ENCODE results near the gene ITSN1. TPM values are rescaled to one million over a fixed set of nuclear protein-coding genes. Genes with fewer than 3 reads are reported as not detected.
A peak's percentile ranks its signal among the peaks of the same experiment; 100 is the strongest.

ITSN1 gene
- polyA plus RNA-seq, 3 donors from 2014 or later, result 0.50 to 0.57 TPM; not detected in 1

GRCh38 chr21:33878824-33879223, 236.5 kb downstream of the ITSN1 start:
- no peak overlapping the region for H3K27ac Mint-ChIP-seq
- no peak overlapping the region for H3K4me3 Mint-ChIP-seq
- H3K27me3 Mint-ChIP-seq (ENCODE audit: low read depth in 3 of 3), result peaks cover 0 to 13% (median 0%) of the 10 kb centered on the region in 3 donors
- no peaks in the 10 kb centered on the region for H3K4me1 Mint-ChIP-seq
- no peaks in the 10 kb centered on the region for H3K9me3 Mint-ChIP-seq
- H3K36me3 Mint-ChIP-seq, result no peaks in the 10 kb centered on the region
- DNase-seq, result no peak

- Mint-ChIP-seq H3K9me3 (no peaks in the 10 kb centered on the region), H3K4me1 (no peaks in the 10 kb centered on the region), H3K27me3 (ENCODE audit: low read depth in 3 of 3) (peaks cover 0 to 13% (median 0%) of the 10 kb centered on the region in 3 donors)
Observed at GRCh38 chr21:33880626-33881025, 238.3 kb downstream of the ITSN1 start.

DNA sequence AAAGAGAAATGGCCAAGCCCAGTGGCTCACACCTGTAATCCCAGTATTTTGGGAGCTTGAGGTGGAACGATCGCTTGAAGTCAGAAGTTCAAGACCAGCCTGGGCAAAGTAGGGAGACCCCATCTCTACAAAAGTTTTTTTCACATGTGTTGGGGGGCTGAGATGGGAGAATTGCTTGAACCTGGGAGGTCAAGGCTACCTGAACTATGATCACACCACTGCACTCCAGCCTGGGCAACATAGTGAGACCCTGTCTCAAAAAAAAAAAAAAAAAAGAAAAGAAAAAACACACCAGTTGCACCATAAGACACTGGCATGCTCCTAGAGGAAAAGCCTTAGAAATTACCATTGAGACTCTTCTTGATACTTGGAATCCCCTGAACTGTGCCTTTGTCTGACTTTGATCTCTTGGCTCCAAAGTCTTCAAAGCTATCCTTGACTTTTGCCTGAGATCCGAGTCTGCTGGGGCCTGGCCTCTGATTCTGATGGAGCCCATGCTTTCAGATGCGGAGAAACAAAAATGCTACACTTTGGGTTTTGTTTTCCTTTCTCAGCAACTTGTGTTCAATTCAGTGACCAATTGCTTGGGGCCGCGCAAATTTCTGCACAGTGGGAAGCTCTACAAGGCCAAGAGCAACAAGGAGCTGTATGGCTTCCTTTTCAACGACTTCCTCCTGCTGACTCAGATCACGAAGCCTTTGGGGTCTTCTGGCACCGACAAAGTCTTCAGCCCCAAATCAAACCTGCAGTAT, 239.6 kb downstream of the ITSN1 start:
- Mint-ChIP-seq H3K4me3 (no peak overlapping the region), H3K27ac (no peak overlapping the region), H3K27me3 (ENCODE audit: low read depth in 3 of 3) (peaks cover 0 to 7% (median 0%) of the 10 kb centered on the region in 3 donors)

More at GRCh38 chr21:33880626-33881025, 238.3 kb downstream of the ITSN1 start:
- H3K4me3 Mint-ChIP-seq, result no peak overlapping the region
- no peak for DNase-seq
- no peak overlapping the region for H3K27ac Mint-ChIP-seq
- H3K36me3 Mint-ChIP-seq, result no peaks in the 10 kb centered on the region

DNA sequence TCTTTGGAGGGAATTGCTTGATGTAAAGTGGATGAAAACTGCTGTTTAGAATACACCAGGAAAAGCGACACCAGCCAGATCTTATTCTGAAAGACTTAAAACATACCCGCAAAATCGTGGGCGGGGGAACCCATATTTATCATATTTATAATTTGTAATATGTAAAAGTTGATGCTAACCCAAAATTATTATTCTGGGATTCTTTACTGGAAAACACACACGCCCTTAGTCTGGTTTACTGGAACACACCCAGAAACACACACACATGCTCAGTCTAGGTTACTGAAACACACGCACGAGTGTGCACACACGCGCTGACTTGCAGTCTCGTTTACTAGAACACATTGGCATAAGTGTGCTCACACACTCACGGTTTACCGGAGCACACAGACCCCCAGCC, 240.8 kb downstream of the ITSN1 start:
- Mint-ChIP-seq H3K36me3 (no peaks in the 10 kb centered on the region), H3K4me3 (no peak overlapping the region), H3K4me1 (no peaks in the 10 kb centered on the region), H3K27ac (no peak overlapping the region), H3K9me3 (no peaks in the 10 kb centered on the region), H3K27me3 (ENCODE audit: low read depth in 3 of 3) (peaks cover 0 to 5% (median 0%) of the 10 kb centered on the region in 3 donors)
- no peak for DNase-seq

More for the DNA sequence above, 239.6 kb downstream of the ITSN1 start:
- Mint-ChIP-seq H3K36me3 (no peaks in the 10 kb centered on the region), H3K4me1 (no peaks in the 10 kb centered on the region), H3K9me3 (no peaks in the 10 kb centered on the region)
- DNase-seq, result no peak

DNA sequence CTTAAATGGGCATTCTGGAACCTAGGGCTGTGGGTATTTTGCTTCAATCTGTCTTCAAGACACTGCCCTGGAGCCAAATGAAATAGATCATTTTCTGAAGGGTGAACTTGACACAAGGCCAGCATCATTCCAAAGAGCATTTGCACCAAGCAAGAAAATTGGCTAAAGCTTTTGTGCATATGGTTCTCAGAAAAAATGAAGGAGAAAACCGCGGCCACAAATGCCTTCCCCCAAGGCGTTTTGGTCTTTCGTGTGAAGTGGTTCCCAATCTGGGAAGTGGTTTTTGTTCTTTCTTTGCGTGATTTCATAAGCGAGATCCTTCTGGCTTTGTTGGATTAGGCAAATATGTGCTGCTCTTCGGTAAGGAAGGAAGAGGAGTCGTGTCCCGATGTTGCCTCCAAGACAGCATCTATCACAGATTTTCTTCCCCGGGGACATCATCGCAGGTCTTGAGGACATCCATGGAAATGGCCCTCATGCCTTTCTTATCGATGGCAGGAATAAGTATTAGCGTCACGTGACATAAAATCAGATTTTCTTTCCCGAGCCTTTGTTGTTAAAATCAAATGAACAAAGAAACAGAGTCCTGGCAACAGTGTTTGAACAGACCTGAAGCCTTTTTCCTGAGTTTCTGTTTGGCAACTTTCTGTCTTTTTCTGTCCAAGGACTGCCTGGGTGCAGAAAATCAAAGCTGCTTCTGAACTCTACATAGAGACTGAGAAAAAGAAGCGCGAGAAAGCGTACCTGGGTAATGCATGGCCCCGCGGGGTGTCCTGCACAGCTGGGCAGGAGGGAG, 242.3 kb downstream of the ITSN1 start:
- Mint-ChIP-seq H3K27ac (no peak overlapping the region), H3K4me1 (no peaks in the 10 kb centered on the region), H3K9me3 (no peaks in the 10 kb centered on the region), H3K27me3 (ENCODE audit: low read depth in 3 of 3) (peaks cover 0 to 7% (median 0%) of the 10 kb centered on the region in 3 donors), H3K4me3 (no peak overlapping the region), H3K36me3 (no peaks in the 10 kb centered on the region)
- DNase-seq, result no peak

DNA sequence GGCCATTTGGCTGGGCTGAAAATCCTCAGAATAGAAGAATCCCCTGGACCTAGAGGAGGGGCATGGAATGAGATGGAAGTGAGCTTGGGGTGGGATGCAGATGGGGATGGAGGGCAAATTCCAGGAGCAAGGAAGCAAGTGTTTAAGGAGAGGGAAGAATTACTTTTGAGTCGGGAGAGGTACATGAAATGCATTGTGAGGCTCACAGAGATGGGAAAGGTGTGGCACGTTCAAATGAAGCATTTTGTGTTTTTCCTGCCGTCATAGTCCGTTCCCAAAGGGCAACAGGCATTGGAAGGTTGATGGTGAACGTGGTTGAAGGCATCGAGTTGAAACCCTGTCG, 242.8 kb downstream of the ITSN1 start:
- DNase-seq, result no peak
- Mint-ChIP-seq H3K27me3 (ENCODE audit: low read depth in 3 of 3) (peaks cover 0 to 7% (median 0%) of the 10 kb centered on the region in 3 donors), H3K27ac (no peak overlapping the region), H3K4me3 (no peak overlapping the region), H3K9me3 (no peaks in the 10 kb centered on the region), H3K36me3 (no peaks in the 10 kb centered on the region), H3K4me1 (no peaks in the 10 kb centered on the region)

GRCh38 chr21:33886321-33886720, 244.0 kb downstream of the ITSN1 start:
- Mint-ChIP-seq H3K27me3 (ENCODE audit: low read depth in 3 of 3) (peaks cover 0 to 7% (median 3%) of the 10 kb centered on the region in 3 donors), H3K4me3 (no peak overlapping the region), H3K4me1 (no peaks in the 10 kb centered on the region), H3K9me3 (no peaks in the 10 kb centered on the region), H3K27ac (no peak overlapping the region), H3K36me3 (no peaks in the 10 kb centered on the region)
- no peak for DNase-seq

DNA sequence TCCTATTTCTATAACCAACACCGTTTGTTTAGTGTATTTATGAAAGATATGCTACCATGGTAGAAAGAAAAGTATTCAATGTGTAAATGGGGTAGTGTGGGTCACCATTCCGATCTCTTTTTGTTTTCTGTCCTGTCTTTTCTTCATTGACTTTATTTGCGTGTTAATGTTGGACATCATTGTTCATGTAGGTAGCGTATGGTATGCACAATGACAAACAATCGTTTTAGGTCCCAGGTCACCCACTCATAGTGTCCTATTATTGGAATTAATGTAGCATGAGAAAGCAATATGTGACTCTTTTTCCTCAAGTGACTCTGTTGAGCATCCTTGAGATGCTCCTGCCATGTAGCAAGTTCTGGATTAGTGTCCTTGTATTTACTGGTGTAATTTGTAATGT, 247.9 kb downstream of the ITSN1 start:
- no peak overlapping the region for H3K4me3 Mint-ChIP-seq
- peaks cover 7 to 9% of the 10 kb centered on the region in 2 donors for H3K4me1 Mint-ChIP-seq
- peaks cover 7 to 8% (median 7%) of the 10 kb centered on the region in 3 donors for H3K27me3 Mint-ChIP-seq (ENCODE audit: low read depth in 3 of 3)
- no peaks in the 10 kb centered on the region for H3K9me3 Mint-ChIP-seq
- no peak for DNase-seq
- H3K36me3 Mint-ChIP-seq, result no peaks in the 10 kb centered on the region
- H3K27ac Mint-ChIP-seq, result no peak overlapping the region

- Mint-ChIP-seq H3K9me3 (no peaks in the 10 kb centered on the region), H3K27ac (no peak overlapping the region), H3K36me3 (no peaks in the 10 kb centered on the region), H3K4me3 (no peak overlapping the region), H3K4me1 (peaks cover 11 to 12% of the 10 kb centered on the region in 2 donors), H3K27me3 (ENCODE audit: low read depth in 3 of 3) (peaks cover 8 to 10% (median 9%) of the 10 kb centered on the region in 3 donors)
- no peak for DNase-seq
Observed at GRCh38 chr21:33892853-33893252, 250.6 kb downstream of the ITSN1 start.

DNA sequence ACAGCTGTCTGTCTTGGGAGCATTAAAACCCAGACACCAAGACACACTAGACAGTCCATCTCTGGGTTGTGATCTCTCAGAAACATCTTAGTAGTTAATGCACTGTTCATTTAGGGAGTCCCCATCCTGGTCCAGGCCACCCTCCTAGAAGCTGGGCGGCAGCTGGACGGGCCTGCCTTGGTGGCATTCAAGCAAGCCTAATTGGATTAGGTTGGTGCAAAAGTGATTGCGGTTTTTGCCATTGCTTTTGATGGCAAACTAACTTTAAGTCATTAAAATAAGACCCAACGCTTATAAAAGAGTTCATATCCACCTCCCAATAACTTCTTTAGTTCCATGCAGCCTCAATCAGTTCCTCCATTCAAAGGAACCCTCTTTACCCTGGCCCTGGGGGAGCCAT, 251.6 kb downstream of the ITSN1 start:
- DNase-seq, result no peak
- Mint-ChIP-seq H3K27me3 (ENCODE audit: low read depth in 3 of 3) (peaks cover 5 to 10% (median 9%) of the 10 kb centered on the region in 3 donors), H3K4me3 (no peak overlapping the region), H3K4me1 (peaks cover 11 to 12% of the 10 kb centered on the region in 2 donors), H3K9me3 (no peaks in the 10 kb centered on the region), H3K27ac (no peak overlapping the region), H3K36me3 (no peaks in the 10 kb centered on the region)

- H3K9me3 Mint-ChIP-seq, result no peaks in the 10 kb centered on the region
- H3K36me3 Mint-ChIP-seq, result peaks cover 0 to 5% (median 2%) of the 10 kb centered on the region in 3 donors
- DNase-seq, result peak; percentile 19 to 28 (median 20)
- H3K27ac Mint-ChIP-seq, result peak overlapping the region in 1 of 6 donors; percentile 13
- peaks cover 4 to 10% (median 9%) of the 10 kb centered on the region in 3 donors for H3K27me3 Mint-ChIP-seq (ENCODE audit: low read depth in 3 of 3)
- peak overlapping the region; percentile 8 to 71 (median 41) for H3K4me3 Mint-ChIP-seq
- peaks cover 11 to 12% of the 10 kb centered on the region in 2 donors for H3K4me1 Mint-ChIP-seq
Observed at GRCh38 chr21:33894736-33895288, 252.5 kb downstream of the ITSN1 start.

GRCh38 chr21:33895356-33895755, 253.1 kb downstream of the ITSN1 start:
- Mint-ChIP-seq H3K27me3 (ENCODE audit: low read depth in 3 of 3) (peaks cover 4 to 10% (median 9%) of the 10 kb centered on the region in 3 donors), H3K36me3 (peaks cover 0 to 6% (median 3%) of the 10 kb centered on the region in 3 donors), H3K9me3 (no peaks in the 10 kb centered on the region), H3K27ac (peak overlapping the region in 1 of 6 donors; percentile 13), H3K4me1 (peaks cover 11 to 12% of the 10 kb centered on the region in 2 donors), H3K4me3 (no peak overlapping the region)
- no peak for DNase-seq

DNA sequence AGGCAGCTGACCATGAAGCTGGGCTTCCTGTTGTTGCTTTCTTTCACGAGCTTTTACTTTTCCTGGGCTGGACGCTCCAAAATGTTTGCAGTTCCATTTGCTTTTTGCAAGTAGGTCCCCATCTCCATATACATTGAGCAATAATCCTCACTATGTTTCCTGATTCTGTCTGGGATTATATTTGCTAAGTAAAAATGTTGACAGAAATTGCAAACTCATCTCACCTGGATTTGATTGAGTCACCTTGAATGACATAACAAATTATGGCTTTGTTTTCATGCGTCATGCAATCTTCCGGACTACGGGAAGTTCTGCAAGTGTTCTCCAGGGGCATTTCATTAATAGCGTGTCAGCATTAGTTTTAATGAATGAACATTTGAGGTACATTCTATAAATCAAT, 254.4 kb downstream of the ITSN1 start:
- no peak overlapping the region for H3K4me3 Mint-ChIP-seq
- no peak overlapping the region for H3K27ac Mint-ChIP-seq
- H3K4me1 Mint-ChIP-seq, result peaks cover 11 to 12% of the 10 kb centered on the region in 2 donors

DNA sequence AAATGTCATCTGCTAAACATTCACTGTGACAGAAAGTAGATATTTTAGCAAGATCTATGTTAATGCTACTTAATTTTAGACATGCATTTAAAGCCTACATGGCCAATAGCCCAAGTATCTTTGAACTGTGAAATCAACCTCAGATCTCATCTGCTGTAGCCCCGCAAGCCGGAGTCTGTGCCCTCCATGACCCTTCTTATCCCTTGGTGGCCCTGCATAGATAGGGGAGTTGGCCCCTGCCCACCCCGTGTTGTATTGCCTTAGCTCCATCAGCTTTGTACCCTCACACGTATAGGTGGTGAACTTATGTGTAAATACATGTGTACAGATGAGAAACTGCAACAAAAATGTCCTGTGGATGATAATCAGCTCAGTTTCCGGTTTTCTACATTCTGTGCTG, 254.8 kb downstream of the ITSN1 start:
- no peak overlapping the region for H3K4me3 Mint-ChIP-seq
- H3K4me1 Mint-ChIP-seq, result peaks cover 11 to 12% of the 10 kb centered on the region in 2 donors

More for the DNA sequence above, 254.4 kb downstream of the ITSN1 start:
- Mint-ChIP-seq H3K36me3 (peaks cover 2 to 11% (median 9%) of the 10 kb centered on the region in 3 donors), H3K9me3 (no peaks in the 10 kb centered on the region), H3K27me3 (ENCODE audit: low read depth in 3 of 3) (peaks cover 4 to 10% (median 6%) of the 10 kb centered on the region in 3 donors)
- DNase-seq, result no peak

More for the DNA sequence above, 254.8 kb downstream of the ITSN1 start:
- H3K9me3 Mint-ChIP-seq, result no peaks in the 10 kb centered on the region
- peaks cover 4 to 13% (median 12%) of the 10 kb centered on the region in 3 donors for H3K36me3 Mint-ChIP-seq
- H3K27me3 Mint-ChIP-seq (ENCODE audit: low read depth in 3 of 3), result peaks cover 4 to 10% (median 6%) of the 10 kb centered on the region in 3 donors
- no peak overlapping the region for H3K27ac Mint-ChIP-seq
- no peak for DNase-seq
